Memory B cell (primary cell): Measurements from ENCODE around the gene CASS4.

ENCODE experiments used
- ATAC-seq: fragments of 150-1000 bp; cut with Tn5 transposase; 2 replicates; pipeline ENCODE4 v1.10.0; 2021; ENCODE audit warnings: low read depth, mild to moderate bottlenecking, moderate library complexity
- DNase-seq, 2 donors: peaks; one replicate each; pipeline ENCODE4 v3.0.0; 2022; ENCODE audit warnings: low spot score in 2 of 2
- H3K27ac Mint-ChIP-seq: one replicate; pipeline ENCODE4 v1.8.0; 2022; ENCODE audit warnings: mild to moderate bottlenecking, moderate library complexity, mixed read lengths
- H3K27me3 Mint-ChIP-seq: one replicate; pipeline ENCODE4 v1.8.0; 2022; ENCODE audit warnings: mixed read lengths
- H3K36me3 Mint-ChIP-seq: one replicate; pipeline ENCODE4 v1.8.0; 2022; ENCODE audit warnings: mild to moderate bottlenecking, mixed read lengths
- H3K4me1 Mint-ChIP-seq: one replicate; pipeline ENCODE4 v1.8.0; 2022; ENCODE audit warnings: mixed read lengths
- H3K4me3 Mint-ChIP-seq: one replicate; pipeline ENCODE4 v1.8.0; 2022; ENCODE audit warnings: mild to moderate bottlenecking, moderate library complexity, mixed read lengths
- H3K9me3 Mint-ChIP-seq: one replicate; pipeline ENCODE4 v1.8.0; 2022; ENCODE audit warnings: mixed read lengths

Gene CASS4

DNA sequence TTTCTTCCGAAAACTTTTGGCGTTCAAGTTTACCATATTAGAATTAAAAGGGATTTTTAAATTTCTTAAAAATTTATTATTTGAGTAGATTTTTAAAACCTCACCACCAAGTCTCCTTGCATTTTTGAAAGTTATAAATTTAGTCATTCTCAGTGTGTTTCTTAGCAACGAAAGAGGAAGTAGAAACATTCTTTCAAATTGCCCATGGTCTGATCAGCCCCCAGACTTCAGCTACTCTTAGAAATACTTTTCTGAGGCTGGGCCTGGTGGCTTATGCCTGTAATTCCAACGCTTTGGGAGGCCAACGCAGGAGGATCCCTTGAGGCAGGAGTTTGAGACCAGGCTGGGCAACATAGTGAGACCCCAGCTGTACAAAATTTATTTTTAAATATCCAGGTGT is 41.3 kb downstream of the CASS4 start:
- DNase-seq: peak in 1 of 2 donors; percentile 22
- no peaks in the 10 kb centered on the region for H3K36me3 Mint-ChIP-seq
- H3K27ac Mint-ChIP-seq: peak overlapping the region; percentile 92

DNA sequence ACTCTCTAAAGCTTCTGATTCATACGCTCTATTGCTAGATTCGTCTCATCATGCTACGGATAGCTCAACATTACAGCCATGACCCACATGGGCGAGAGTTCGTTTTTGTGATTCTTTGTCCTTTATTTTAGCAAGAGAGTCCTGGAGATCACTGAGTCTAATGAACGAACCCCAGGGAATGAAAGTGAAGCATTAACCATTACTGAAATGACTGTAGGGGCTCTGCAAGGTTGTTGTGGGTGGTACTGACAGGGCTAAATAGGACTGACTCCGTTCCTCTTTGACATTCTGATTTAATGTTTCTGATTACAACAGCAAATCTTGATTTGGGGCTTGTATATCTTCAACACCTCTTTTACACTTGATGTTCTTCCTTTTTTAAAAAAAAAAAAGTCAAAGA is 42.7 kb downstream of the CASS4 start:
- H3K9me3 Mint-ChIP-seq: no peaks in the 10 kb centered on the region
- no peak overlapping the region for H3K4me3 Mint-ChIP-seq
- ATAC-seq: no peak
- no peaks in the 10 kb centered on the region for H3K27me3 Mint-ChIP-seq
- no peaks in the 10 kb centered on the region for H3K4me1 Mint-ChIP-seq
- H3K27ac Mint-ChIP-seq: peak overlapping the region; percentile 92
- DNase-seq: no peak
- no peaks in the 10 kb centered on the region for H3K36me3 Mint-ChIP-seq

More for the DNA sequence above, 41.3 kb downstream of the CASS4 start:
- Mint-ChIP-seq H3K4me1 (no peaks in the 10 kb centered on the region), H3K4me3 (no peak overlapping the region), H3K27me3 (no peaks in the 10 kb centered on the region), H3K9me3 (no peaks in the 10 kb centered on the region)
- ATAC-seq: peak; percentile 98

DNA sequence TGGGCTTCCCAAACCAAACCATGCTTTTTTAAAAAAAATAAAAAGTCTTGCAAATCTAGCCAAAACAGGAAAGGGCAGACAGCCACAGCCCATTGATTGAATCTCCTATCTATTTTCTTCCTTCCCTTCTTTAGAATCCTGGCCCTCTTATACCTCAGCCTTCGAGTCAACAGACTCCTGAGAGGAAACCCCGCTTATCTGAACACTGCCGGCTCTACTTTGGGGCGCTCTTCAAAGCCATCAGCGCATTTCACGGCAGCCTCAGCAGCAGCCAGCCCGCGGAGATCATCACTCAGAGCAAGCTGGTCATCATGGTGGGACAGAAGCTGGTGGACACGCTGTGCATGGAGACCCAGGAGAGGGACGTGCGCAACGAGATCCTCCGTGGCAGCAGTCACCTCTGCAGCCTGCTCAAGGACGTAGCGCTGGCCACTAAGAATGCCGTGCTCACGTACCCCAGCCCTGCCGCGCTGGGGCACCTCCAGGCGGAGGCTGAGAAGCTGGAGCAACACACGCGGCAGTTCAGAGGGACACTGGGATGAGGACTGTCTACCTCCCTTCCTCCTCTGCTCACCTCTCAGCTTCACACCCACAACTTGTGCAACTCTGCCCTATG is 46.3 kb downstream of the CASS4 start:
- H3K27me3 Mint-ChIP-seq: no peaks in the 10 kb centered on the region
- H3K4me3 Mint-ChIP-seq: no peak overlapping the region
- H3K4me1 Mint-ChIP-seq: no peaks in the 10 kb centered on the region
- ATAC-seq (no peak), DNase-seq (no peak)
- no peaks in the 10 kb centered on the region for H3K9me3 Mint-ChIP-seq
- no peak overlapping the region for H3K27ac Mint-ChIP-seq
- no peaks in the 10 kb centered on the region for H3K36me3 Mint-ChIP-seq

- H3K27me3 Mint-ChIP-seq: no peaks in the 10 kb centered on the region
- ATAC-seq: peak; percentile 69
- H3K9me3 Mint-ChIP-seq: no peaks in the 10 kb centered on the region
- H3K27ac Mint-ChIP-seq: no peak overlapping the region
- H3K4me1 Mint-ChIP-seq: no peaks in the 10 kb centered on the region
- H3K4me3 Mint-ChIP-seq: no peak overlapping the region
- H3K36me3 Mint-ChIP-seq: no peaks in the 10 kb centered on the region
- no peak for DNase-seq
Measured at GRCh38 chr20:56460459-56460858, 48.4 kb downstream of the CASS4 start.

GRCh38 chr20:56461576-56461975 is 49.5 kb downstream of the CASS4 start:
- DNase-seq (no peak), ATAC-seq (no peak)
- peaks cover 2% of the 10 kb centered on the region for H3K4me1 Mint-ChIP-seq
- H3K27me3 Mint-ChIP-seq: no peaks in the 10 kb centered on the region
- no peak overlapping the region for H3K4me3 Mint-ChIP-seq
- H3K36me3 Mint-ChIP-seq: no peaks in the 10 kb centered on the region
- H3K9me3 Mint-ChIP-seq: no peaks in the 10 kb centered on the region
- no peak overlapping the region for H3K27ac Mint-ChIP-seq

DNA sequence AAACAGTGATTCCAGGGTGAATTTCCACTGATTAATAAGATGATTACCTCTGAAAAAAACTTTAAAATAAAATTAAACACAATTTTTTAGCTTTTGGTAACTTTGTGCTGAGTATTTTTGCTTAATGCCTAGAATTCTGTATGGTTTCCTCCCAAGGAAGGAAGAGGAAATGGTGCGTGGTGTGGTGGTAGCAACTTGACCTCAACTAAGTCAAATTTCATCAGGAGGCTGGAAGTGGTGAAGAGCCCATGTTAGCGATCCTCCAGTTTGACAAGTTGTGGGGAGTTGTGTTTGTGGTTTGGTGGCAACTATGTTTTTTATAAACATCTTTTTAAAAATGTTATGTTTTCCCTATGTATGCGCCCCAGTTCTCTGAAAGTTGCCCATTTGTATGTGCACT is 51.4 kb downstream of the CASS4 start:
- no peak for ATAC-seq
- no peak overlapping the region for H3K4me3 Mint-ChIP-seq
- H3K9me3 Mint-ChIP-seq: no peaks in the 10 kb centered on the region
- DNase-seq: no peak
- no peak overlapping the region for H3K27ac Mint-ChIP-seq
- no peaks in the 10 kb centered on the region for H3K27me3 Mint-ChIP-seq
- H3K4me1 Mint-ChIP-seq: peaks cover 9% of the 10 kb centered on the region
- no peaks in the 10 kb centered on the region for H3K36me3 Mint-ChIP-seq

- Mint-ChIP-seq H3K27ac (peak overlapping the region; percentile 93), H3K36me3 (peaks cover 5% of the 10 kb centered on the region), H3K4me3 (no peak overlapping the region), H3K9me3 (no peaks in the 10 kb centered on the region), H3K27me3 (no peaks in the 10 kb centered on the region), H3K4me1 (peaks cover 19% of the 10 kb centered on the region)
- DNase-seq (peak; percentile 14 to 44), ATAC-seq (peak; percentile 66)
Measured at GRCh38 chr20:56465997-56466396, 53.9 kb downstream of the CASS4 start.

DNA sequence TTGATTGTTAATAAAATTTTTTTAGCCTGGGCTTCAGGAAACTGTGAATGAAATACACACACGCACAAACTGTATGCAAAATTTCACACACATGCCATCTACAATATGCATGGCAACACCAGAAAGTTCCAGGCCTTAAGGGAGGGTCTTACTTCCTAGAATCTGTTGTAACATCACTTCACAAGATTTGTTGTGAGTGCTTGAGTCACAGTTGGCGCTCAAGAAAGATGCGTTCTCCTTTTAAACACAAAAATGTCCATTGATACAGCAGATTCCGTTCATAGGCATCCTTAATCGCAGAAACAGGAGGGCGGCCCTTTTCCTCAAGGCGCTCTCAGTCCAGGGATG is 55.9 kb downstream of the CASS4 start:
- peak overlapping the region; percentile 97 for H3K4me3 Mint-ChIP-seq
- DNase-seq (no peak), ATAC-seq (no peak)
- no peaks in the 10 kb centered on the region for H3K27me3 Mint-ChIP-seq
- no peaks in the 10 kb centered on the region for H3K9me3 Mint-ChIP-seq
- H3K36me3 Mint-ChIP-seq: peaks cover 7% of the 10 kb centered on the region
- H3K27ac Mint-ChIP-seq: peak overlapping the region; percentile 97
- H3K4me1 Mint-ChIP-seq: peaks cover 20% of the 10 kb centered on the region

- Mint-ChIP-seq H3K4me1 (peaks cover 20% of the 10 kb centered on the region), H3K4me3 (peak within 1 kb of the TSS; percentile 97), H3K27me3 (no peaks in the 10 kb centered on the region), H3K27ac (peak within 1 kb of the TSS; percentile 97), H3K36me3 (peaks cover 9% of the 10 kb centered on the region), H3K9me3 (no peaks in the 10 kb centered on the region)
- DNase-seq (peak; percentile 97 to 98), ATAC-seq (peak; percentile 93)
Measured at GRCh38 chr20:56468316-56469076, 56.4 kb downstream of the CASS4 start, which contains the start of gene RTF2. TSS of gene RTF2 (plus strand) at chr20:56468627. CDS start at chr20:56468698, 71 bp downstream.

DNA sequence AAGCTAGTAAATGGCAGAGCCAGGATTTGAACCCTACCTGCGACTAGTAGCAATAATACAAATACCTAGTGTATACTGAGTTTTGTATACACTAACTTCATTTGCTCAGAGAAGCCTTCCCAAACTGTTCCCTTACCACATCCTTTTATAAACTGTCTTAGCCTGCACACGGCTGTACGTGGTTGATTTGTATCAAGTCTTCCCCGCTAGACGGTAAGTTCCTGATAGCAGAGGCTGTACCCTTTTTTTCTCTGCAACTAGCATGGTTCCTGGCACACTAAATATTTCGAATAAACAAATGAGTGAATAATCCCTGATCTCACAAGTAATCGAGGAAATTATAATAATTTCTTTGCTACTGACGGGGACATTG is 57.0 kb downstream of the CASS4 start:
- no peak for ATAC-seq
- H3K27me3 Mint-ChIP-seq: no peaks in the 10 kb centered on the region
- peaks cover 20% of the 10 kb centered on the region for H3K4me1 Mint-ChIP-seq
- no peak for DNase-seq
- no peaks in the 10 kb centered on the region for H3K9me3 Mint-ChIP-seq
- peaks cover 12% of the 10 kb centered on the region for H3K36me3 Mint-ChIP-seq
- H3K4me3 Mint-ChIP-seq: peak overlapping the region; percentile 97
- peak overlapping the region; percentile 97 for H3K27ac Mint-ChIP-seq

GRCh38 chr20:56483970-56484369 is 71.9 kb downstream of the CASS4 start:
- Mint-ChIP-seq H3K27ac (peak overlapping the region; percentile 83), H3K36me3 (peaks cover 52% of the 10 kb centered on the region), H3K4me3 (no peak overlapping the region), H3K4me1 (peaks cover 15% of the 10 kb centered on the region), H3K9me3 (no peaks in the 10 kb centered on the region), H3K27me3 (no peaks in the 10 kb centered on the region)
- ATAC-seq (peak; percentile 89), DNase-seq (no peak)

DNA sequence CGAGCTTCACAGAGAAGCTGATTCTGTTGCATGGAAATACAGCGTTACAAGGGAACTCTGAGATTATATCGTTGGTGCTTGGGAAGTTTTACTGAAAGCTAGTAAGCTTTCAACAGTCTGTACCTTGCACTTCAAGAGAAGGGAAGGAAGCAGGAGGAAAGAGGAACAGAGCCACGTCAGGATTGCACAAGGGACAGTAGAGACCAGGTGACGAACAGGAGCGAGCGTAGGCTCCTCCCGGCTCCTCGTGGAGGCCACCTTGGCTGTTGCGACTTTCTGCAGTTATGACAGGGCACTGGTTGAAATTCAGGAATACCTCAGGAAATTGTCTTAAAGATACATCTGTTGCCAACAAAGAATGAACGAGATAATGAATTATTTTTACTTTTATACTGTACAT is 75.2 kb downstream of the CASS4 start:
- no peak for ATAC-seq
- H3K27ac Mint-ChIP-seq: no peak overlapping the region
- H3K36me3 Mint-ChIP-seq: peaks cover 47% of the 10 kb centered on the region

GRCh38 chr20:56488566-56488965 is 76.5 kb downstream of the CASS4 start:
- Mint-ChIP-seq H3K27ac (no peak overlapping the region), H3K4me3 (no peak overlapping the region), H3K36me3 (peaks cover 45% of the 10 kb centered on the region), H3K4me1 (peaks cover 16% of the 10 kb centered on the region), H3K9me3 (no peaks in the 10 kb centered on the region), H3K27me3 (no peaks in the 10 kb centered on the region)
- ATAC-seq (no peak), DNase-seq (no peak)

More for the DNA sequence above, 75.2 kb downstream of the CASS4 start:
- Mint-ChIP-seq H3K27me3 (no peaks in the 10 kb centered on the region), H3K4me1 (peaks cover 17% of the 10 kb centered on the region), H3K4me3 (no peak overlapping the region), H3K9me3 (no peaks in the 10 kb centered on the region)
- DNase-seq: no peak

GRCh38 chr20:56501116-56501515 is 89.1 kb downstream of the CASS4 start:
- H3K27ac Mint-ChIP-seq: no peak overlapping the region
- no peaks in the 10 kb centered on the region for H3K4me1 Mint-ChIP-seq
- DNase-seq (no peak), ATAC-seq (no peak)
- H3K27me3 Mint-ChIP-seq: no peaks in the 10 kb centered on the region
- peaks cover 5% of the 10 kb centered on the region for H3K9me3 Mint-ChIP-seq
- no peak overlapping the region for H3K4me3 Mint-ChIP-seq
- peaks cover 19% of the 10 kb centered on the region for H3K36me3 Mint-ChIP-seq

DNA sequence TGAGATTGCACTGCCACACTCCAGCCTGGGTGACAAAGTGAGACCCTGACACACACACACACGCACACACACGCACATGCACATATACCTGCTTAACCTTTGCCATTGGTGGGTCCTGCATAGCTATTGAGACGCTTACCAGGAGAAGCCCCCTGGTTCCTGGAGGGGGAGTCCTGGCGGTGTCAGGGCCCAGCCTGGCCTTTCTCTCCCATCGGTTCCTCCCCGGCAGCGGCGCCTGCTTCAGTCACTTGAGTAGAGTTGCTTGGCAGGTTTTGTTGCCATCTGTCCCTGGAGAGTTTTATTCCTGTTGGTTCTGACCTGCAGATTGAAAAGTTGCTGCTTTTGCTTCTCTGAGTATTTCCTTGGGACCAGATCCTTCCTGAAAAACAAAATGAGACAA is 91.9 kb downstream of the CASS4 start:
- Mint-ChIP-seq H3K27me3 (no peaks in the 10 kb centered on the region), H3K4me3 (no peak overlapping the region), H3K27ac (no peak overlapping the region), H3K9me3 (no peaks in the 10 kb centered on the region), H3K4me1 (peaks cover 2% of the 10 kb centered on the region), H3K36me3 (peaks cover 10% of the 10 kb centered on the region)
- no peak for DNase-seq
- ATAC-seq: no peak
